GM21528 (cell line): ENCODE results near the gene MCU.

Source experiments
- ATAC-seq: cut with Tn5 transposase; IDR thresholded peaks from one replicate; pipeline ENCODE4 v1.9.1; 2021; ENCODE audit warnings: mild to moderate bottlenecking, moderate library complexity; ENCODE audit not compliant: unreplicated experiment, low FRiP score

The MCU gene

GRCh38 chr10:72800000-72800740, 108.2 kb downstream of the MCU start:
- ATAC-seq: no peak

- ATAC-seq: no peak
Observed at GRCh38 chr10:72800741-72801092, 108.8 kb downstream of the MCU start.

- no peak for ATAC-seq
Observed at GRCh38 chr10:72801263-72801868, 109.4 kb downstream of the MCU start.

GRCh38 chr10:72802332-72802731, 110.4 kb downstream of the MCU start:
- no peak for ATAC-seq

- ATAC-seq: no peak
Observed at GRCh38 chr10:72802763-72803505, 111.0 kb downstream of the MCU start.

GRCh38 chr10:72808001-72808400, 116.1 kb downstream of the MCU start:
- ATAC-seq: no peak

- no peak for ATAC-seq
Observed at GRCh38 chr10:72809006-72809405, 117.1 kb downstream of the MCU start.

- ATAC-seq: no peak
Observed at GRCh38 chr10:72810976-72811375, 119.0 kb downstream of the MCU start.

GRCh38 chr10:72812415-72812752, 120.4 kb downstream of the MCU start:
- no peak for ATAC-seq

- ATAC-seq: no peak
Observed at GRCh38 chr10:72812753-72813430, 120.9 kb downstream of the MCU start.

- no peak for ATAC-seq
Observed at GRCh38 chr10:72814099-72814790, 122.3 kb downstream of the MCU start.

GRCh38 chr10:72816565-72816964, 124.6 kb downstream of the MCU start:
- no peak for ATAC-seq

- no peak for ATAC-seq
Observed at GRCh38 chr10:72818076-72818475, 126.1 kb downstream of the MCU start.

- ATAC-seq: no peak
Observed at GRCh38 chr10:72819053-72819452, 127.1 kb downstream of the MCU start.

GRCh38 chr10:72821606-72822005, 129.7 kb downstream of the MCU start:
- ATAC-seq: no peak

GRCh38 chr10:72822342-72822986, 130.5 kb downstream of the MCU start:
- ATAC-seq: no peak

- no peak for ATAC-seq
Observed at GRCh38 chr10:72825163-72825562, 133.2 kb downstream of the MCU start.

- ATAC-seq: no peak
Observed at GRCh38 chr10:72826346-72826745, 134.4 kb downstream of the MCU start.

GRCh38 chr10:72828294-72828693, 136.4 kb downstream of the MCU start:
- ATAC-seq: no peak

- no peak for ATAC-seq
Observed at GRCh38 chr10:72830625-72831024, 138.7 kb downstream of the MCU start.
